Astrocyte of the cerebellum (primary cell): ENCODE measurements around the gene PUS3.

ENCODE experiments used
- DNase-seq: peaks from one replicate; pipeline ENCODE4 v3.0.0-alpha.2; 2011; ENCODE audit warnings: low read depth
- H3K4me3 ChIP-seq: 2 replicates; pipeline ENCODE4 v1.5.1; 2011; ENCODE audit warnings: mild to moderate bottlenecking, low read depth, low read length, moderate library complexity
- CTCF ChIP-seq: IDR thresholded peaks from 2 replicates; pipeline ENCODE4 v1.5.1; 2012; ENCODE audit warnings: low read length, low read depth, moderate library complexity, mild to moderate bottlenecking; ENCODE audit errors: missing control alignments
- in situ Hi-C: cut with HindIII; loops from 2 replicates; pipeline ENCODE4 v1.10.0; 2017; ENCODE audit warnings: low sequenced_read_pairs

Gene PUS3

GRCh38 chr11:125902927-125903710 is at the start of gene PUS3:
PUS3 (minus strand) TSS chr11:125903206; CDS start chr11:125896284, 6,922 bp downstream.
- in situ Hi-C loops = no loop called here
- DNase-seq = peak; percentile 58
- no peak for TF ChIP-seq CTCF
- peak within 1 kb of the TSS; percentile 88 for H3K4me3 ChIP-seq

GRCh38 chr11:125952559-125952958 is 49.6 kb upstream of the PUS3 start:
- DNase-seq = no peak

GRCh38 chr11:125951731-125952130 is 48.7 kb upstream of the PUS3 start:
- in situ Hi-C loops = no loop called here
- no peak for TF ChIP-seq CTCF

More at GRCh38 chr11:125952559-125952958, 49.6 kb upstream of the PUS3 start:
- H3K4me3 ChIP-seq = no peak overlapping the region
- no peak for TF ChIP-seq CTCF
- in situ Hi-C loops = no loop called here

GRCh38 chr11:125950696-125951651 is 48.0 kb upstream of the PUS3 start:
- in situ Hi-C loops = no loop called here
- DNase-seq = peak; percentile 3
- no peak overlapping the region for H3K4me3 ChIP-seq

More at GRCh38 chr11:125951731-125952130, 48.7 kb upstream of the PUS3 start:
- DNase-seq = no peak
- H3K4me3 ChIP-seq = no peak overlapping the region

GRCh38 chr11:125950178-125950490 is 47.1 kb upstream of the PUS3 start:
- in situ Hi-C loops = no loop called here
- TF ChIP-seq CTCF = no peak

More at GRCh38 chr11:125950696-125951651, 48.0 kb upstream of the PUS3 start:
- TF ChIP-seq CTCF = no peak

More at GRCh38 chr11:125950178-125950490, 47.1 kb upstream of the PUS3 start:
- DNase-seq = no peak
- no peak overlapping the region for H3K4me3 ChIP-seq
